Left ventricle myocardium inferior (tissue), 1 donor: Measurements from ENCODE around the gene HAGHL. TPM values are rescaled to one million over a fixed set of nuclear protein-coding genes. Genes with fewer than 3 reads are reported as not detected.
"Not testable (repeated sequence)": the region's sequence is repeated elsewhere in the genome, so short reads cannot be mapped to it uniquely, and the experiment has no call there.

Experiments used
- DNase-seq: peaks from one replicate; pipeline ENCODE4 v3.0.0-alpha.2; 2020
- H3K27ac ChIP-seq: fragments of 200-600 bp; replicated peaks from 2 replicates; pipeline ENCODE4 v1.8.0; 2021
- H3K27me3 ChIP-seq: fragments of 200-600 bp; 2 replicates; pipeline ENCODE4 v1.8.0; 2021; ENCODE audit warnings: low read depth
- H3K36me3 ChIP-seq: fragments of 200-600 bp; 2 replicates; pipeline ENCODE4 v1.8.0; 2021
- H3K4me1 ChIP-seq: fragments of 200-600 bp; 2 replicates; pipeline ENCODE4 v1.8.0; 2021
- H3K4me3 ChIP-seq: fragments of 200-600 bp; 2 replicates; pipeline ENCODE4 v1.8.0; 2021; ENCODE audit warnings: mild to moderate bottlenecking, moderate library complexity
- H3K9me3 ChIP-seq: fragments of 200-600 bp; replicated peaks from 2 replicates; pipeline ENCODE4 v1.8.0; 2021
- intact Hi-C: fragments of 100-400 bp; cut with micrococcal nuclease; formaldehyde crosslinking; loops from one replicate; pipeline ENCODE4 v1.11.0; 2022
- total RNA-seq: library from RNA; stranded (reverse); fragmentation: NEBNext Ultra II Directional; extraction: Animal tissue kit (Norgen Biotek cat#: 25700); gene quantifications from one replicate; pipeline ENCODE4 v1.2.1, GENCODE V29; 2021
- TF ChIP-seq, protein P1 (sequence below): fragments of 200-600 bp; IDR thresholded peaks from 2 replicates; pipeline ENCODE4 v1.8.0; 2021; ENCODE audit warnings: antibody characterized with exemption, mild to moderate bottlenecking, borderline replicate concordance
- donor health status: DM: no; HTN: yes; CAD: no; lungs with severe emphysema.

HAGHL gene
- total RNA-seq, 1 donor from 2014 or later = 12.0 TPM

GRCh38 chr16:711548-712320 is 15.2 kb upstream of the HAGHL start:
- DNase-seq = peak; percentile 75
- Histone ChIP-seq H3K27ac (no peak overlapping the region), H3K27me3 (peaks cover 49% of the 10 kb centered on the region), H3K9me3 (no peaks in the 10 kb centered on the region), H3K36me3 (no peaks in the 10 kb centered on the region), H3K4me3 (no peak overlapping the region), H3K4me1 (peaks cover 30% of the 10 kb centered on the region)
- TF ChIP-seq, protein P1, sequence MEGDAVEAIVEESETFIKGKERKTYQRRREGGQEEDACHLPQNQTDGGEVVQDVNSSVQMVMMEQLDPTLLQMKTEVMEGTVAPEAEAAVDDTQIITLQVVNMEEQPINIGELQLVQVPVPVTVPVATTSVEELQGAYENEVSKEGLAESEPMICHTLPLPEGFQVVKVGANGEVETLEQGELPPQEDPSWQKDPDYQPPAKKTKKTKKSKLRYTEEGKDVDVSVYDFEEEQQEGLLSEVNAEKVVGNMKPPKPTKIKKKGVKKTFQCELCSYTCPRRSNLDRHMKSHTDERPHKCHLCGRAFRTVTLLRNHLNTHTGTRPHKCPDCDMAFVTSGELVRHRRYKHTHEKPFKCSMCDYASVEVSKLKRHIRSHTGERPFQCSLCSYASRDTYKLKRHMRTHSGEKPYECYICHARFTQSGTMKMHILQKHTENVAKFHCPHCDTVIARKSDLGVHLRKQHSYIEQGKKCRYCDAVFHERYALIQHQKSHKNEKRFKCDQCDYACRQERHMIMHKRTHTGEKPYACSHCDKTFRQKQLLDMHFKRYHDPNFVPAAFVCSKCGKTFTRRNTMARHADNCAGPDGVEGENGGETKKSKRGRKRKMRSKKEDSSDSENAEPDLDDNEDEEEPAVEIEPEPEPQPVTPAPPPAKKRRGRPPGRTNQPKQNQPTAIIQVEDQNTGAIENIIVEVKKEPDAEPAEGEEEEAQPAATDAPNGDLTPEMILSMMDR = peak; percentile 99
- intact Hi-C loops = no loop called here

DNA sequence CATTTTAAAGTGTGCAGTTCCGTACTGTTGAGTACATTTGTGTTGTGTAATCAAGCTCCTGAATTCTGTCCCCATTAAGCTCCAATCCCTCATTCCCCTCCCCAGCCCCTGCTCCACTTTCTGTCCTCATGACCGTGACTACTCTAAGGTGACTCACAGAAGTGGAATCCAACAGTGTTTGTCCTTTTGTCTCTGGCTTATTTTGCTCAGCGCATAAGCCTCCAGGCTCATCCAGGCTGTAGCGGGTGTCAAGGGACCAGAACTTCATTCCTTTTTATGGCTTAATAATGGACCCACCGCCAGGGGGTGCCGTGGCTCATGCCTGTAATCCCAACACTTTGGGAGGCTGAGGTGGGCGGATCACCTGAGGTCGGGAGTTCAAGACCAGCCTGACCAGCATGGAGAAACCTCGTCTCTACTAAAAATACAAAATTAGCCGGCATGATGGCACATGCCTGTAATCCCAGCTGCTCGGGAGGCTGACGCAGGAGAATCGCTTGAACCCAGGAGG is 14.1 kb upstream of the HAGHL start:
- H3K4me3 ChIP-seq, intact Hi-C loops, DNase-seq, H3K27ac ChIP-seq, H3K36me3 ChIP-seq, H3K9me3 ChIP-seq: not testable (repeated sequence)
- TF ChIP-seq, protein P1 = peak; percentile 20
- peaks cover 39% of the 10 kb centered on the region for H3K27me3 ChIP-seq
- peaks cover 37% of the 10 kb centered on the region for H3K4me1 ChIP-seq

- H3K4me3 ChIP-seq = peak overlapping the region; percentile 91
- intact Hi-C loops = no loop called here
- no peak for DNase-seq
These were observed 12.8 kb upstream of the HAGHL start for GRCh38 chr16:714079-714478.

GRCh38 chr16:714558-715476 is 12.1 kb upstream of the HAGHL start, which contains the start of gene METRN:
Gene METRN (plus strand): TSS chr16:715118. CDS start chr16:715290, 172 bp downstream.
- Histone ChIP-seq H3K4me1 (peaks cover 47% of the 10 kb centered on the region), H3K9me3 (no peaks in the 10 kb centered on the region)

More at GRCh38 chr16:714079-714478, 12.8 kb upstream of the HAGHL start:
- H3K4me1 ChIP-seq = peaks cover 42% of the 10 kb centered on the region
- H3K9me3 ChIP-seq = no peaks in the 10 kb centered on the region
- TF ChIP-seq, protein P1 = no peak
- H3K27ac ChIP-seq = no peak overlapping the region
- no peaks in the 10 kb centered on the region for H3K36me3 ChIP-seq
- H3K27me3 ChIP-seq = peaks cover 26% of the 10 kb centered on the region

More at GRCh38 chr16:714558-715476, 12.1 kb upstream of the HAGHL start, which contains the start of gene METRN:
- peak within 1 kb of the TSS; percentile 58 for H3K27ac ChIP-seq
- DNase-seq = peak; percentile 95
- H3K36me3 ChIP-seq = no peaks in the 10 kb centered on the region
- intact Hi-C loops = no loop called here
- peak within 1 kb of the TSS; percentile 91 for H3K4me3 ChIP-seq
- peaks cover 19% of the 10 kb centered on the region for H3K27me3 ChIP-seq
- TF ChIP-seq, protein P1 = no peak
